CD4-positive, alpha-beta memory T cell (primary cell): ENCODE measurements around the gene GYG1. TPM values are rescaled to one million over a fixed set of nuclear protein-coding genes. Genes with fewer than 3 reads are reported as not detected.

Experiments
- CTCF ChIA-PET: fragments of 350-600 bp; sonication (Branson Sonifier 250); formaldehyde crosslinking; loops from one replicate; lab custom pipeline; 2021; ENCODE audit warnings: inconsistent platforms; ENCODE audit not compliant: partially characterized antibody; lab: Charles Lee
- POLR2A ChIA-PET: fragments of 350-600 bp; sonication (Branson Sonifier 250); formaldehyde crosslinking; loops from one replicate; lab custom pipeline; 2021; ENCODE audit not compliant: partially characterized antibody; lab: Charles Lee
- DNase-seq, 5 donors: peaks; one replicate each; pipeline versions ENCODE4 v3.0.0 to v3.0.0-alpha.2; 2020 to 2022; ENCODE audit warnings: mixed read lengths in 1 of 5
- H3K27ac ChIP-seq: one replicate; pipeline ENCODE4 v1.7.0; 2013; ENCODE audit warnings: low read depth, low read length
- H3K27me3 ChIP-seq: 2 replicates; pipeline ENCODE4 v1.7.0; 2013; ENCODE audit warnings: mild to moderate bottlenecking, low read length, moderate library complexity; ENCODE audit not compliant: insufficient read depth
- H3K36me3 ChIP-seq: 2 replicates; pipeline ENCODE4 v1.7.0; 2013; ENCODE audit warnings: mild to moderate bottlenecking, low read length, moderate library complexity; ENCODE audit not compliant: insufficient read depth
- H3K4me1 ChIP-seq: 2 replicates; pipeline ENCODE4 v1.7.0; 2013; ENCODE audit warnings: mild to moderate bottlenecking, low read length, moderate library complexity; ENCODE audit not compliant: insufficient read depth
- H3K4me3 ChIP-seq, 2 donors: one replicate each; pipeline ENCODE4 v1.7.0; 2013; ENCODE audit warnings: low read length in 2 of 2, mild to moderate bottlenecking in 1 of 2
- H3K9me3 ChIP-seq, 2 donors: one replicate each; pipeline ENCODE4 v1.7.0; 2013; ENCODE audit warnings: low read length in 2 of 2, control low read depth in 1 of 2; ENCODE audit not compliant: control insufficient read depth in 1 of 2
- H3K27ac Mint-ChIP-seq, 7 donors: one replicate each; pipeline ENCODE4 v1.8.0; 2020 to 2021; ENCODE audit warnings: mixed read lengths in 7 of 7, mild to moderate bottlenecking in 6 of 7, inconsistent platforms in 3 of 7, moderate library complexity in 3 of 7
- H3K27me3 Mint-ChIP-seq, 2 donors: one replicate each; pipeline ENCODE4 v1.8.0; 2020 to 2021; ENCODE audit warnings: mixed read lengths in 2 of 2
- H3K36me3 Mint-ChIP-seq, 2 donors: one replicate each; pipeline ENCODE4 v1.8.0; 2020 to 2021; ENCODE audit warnings: mixed read lengths in 2 of 2, inconsistent platforms in 1 of 2, mild to moderate bottlenecking in 1 of 2
- H3K4me1 Mint-ChIP-seq, 4 donors: one replicate each; pipeline ENCODE4 v1.8.0; 2020 to 2021; ENCODE audit warnings: mixed read lengths in 4 of 4, mild to moderate bottlenecking in 1 of 4
- H3K4me3 Mint-ChIP-seq, 8 donors: one replicate each; pipeline ENCODE4 v1.8.0; 2020 to 2021; ENCODE audit warnings: mixed read lengths in 8 of 8, mild to moderate bottlenecking in 7 of 8, moderate library complexity in 6 of 8, inconsistent platforms in 3 of 8
- H3K9me3 Mint-ChIP-seq, 8 donors: one replicate each; pipeline ENCODE4 v1.8.0; 2020 to 2021; ENCODE audit warnings: mixed read lengths in 8 of 8, mild to moderate bottlenecking in 5 of 8, inconsistent platforms in 3 of 8, moderate library complexity in 1 of 8
- intact Hi-C: fragments of 100-400 bp; cut with micrococcal nuclease; formaldehyde crosslinking; loops from one replicate; pipeline ENCODE4 v1.15.1; 2023
- polyA plus RNA-seq, 2 donors: library from polyadenylated mRNA; unstranded; fragments of 300-500 nt; fragmentation: Illumina TruSeq; gene quantifications; one replicate each; pipeline ENCODE4 v1.2.3, GENCODE V29; 2021
- total RNA-seq, 2 experiments: library from RNA; stranded (reverse); gene quantifications; one replicate each; pipeline ENCODE4 v1.2.3, GENCODE V29; 2021

GYG1 gene
- total and polyA plus RNA-seq, 4 experiments from 2014 or later, result 20.9 to 54.9 (median 29.2) TPM

DNA sequence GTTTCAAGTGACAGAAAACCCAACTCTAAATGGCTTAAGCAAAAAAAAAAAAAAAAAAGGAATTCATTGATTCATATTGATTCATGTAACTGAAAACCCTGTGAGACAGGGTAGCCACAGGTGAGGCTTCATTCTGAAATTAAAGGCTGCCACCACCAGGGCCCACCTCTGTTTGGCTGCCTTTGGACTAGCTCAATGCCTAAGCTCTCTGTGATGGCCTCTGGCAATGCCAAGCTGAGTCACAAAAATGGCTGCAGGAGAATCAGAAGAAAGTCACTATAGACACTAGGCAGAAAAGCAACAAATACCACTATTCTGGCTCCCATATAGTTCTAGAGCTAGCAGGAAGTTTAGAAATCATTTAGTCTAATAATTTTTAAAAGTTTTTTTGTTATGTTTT lies 38.2 kb upstream of the GYG1 start:
- H3K4me1 Mint-ChIP-seq, result peaks cover 5 to 8% (median 6%) of the 10 kb centered on the region in 4 donors
- intact Hi-C loops, result loop anchor here (10.0 kb wide), 1 partner anchor 762 kb away; no protein-coding TSS in a partner anchor
- Histone ChIP-seq H3K36me3 (no peaks in the 10 kb centered on the region), H3K27me3 (no peaks in the 10 kb centered on the region), H3K9me3 (no peaks in the 10 kb centered on the region), H3K4me3 (no peak overlapping the region), H3K4me1 (no peaks in the 10 kb centered on the region), H3K27ac (no peak overlapping the region)
- H3K9me3 Mint-ChIP-seq, result no peaks in the 10 kb centered on the region
- no peak for DNase-seq
- no peak overlapping the region for H3K27ac Mint-ChIP-seq
- ChIA-PET POLR2A (no interaction called here), CTCF (interaction anchor here (0.7 to 6.1 kb wide), 8 partner anchors 8 to 321 kb away, joined by 3 to 47 read pairs (median 7); no protein-coding TSS in a partner anchor)
- no peaks in the 10 kb centered on the region for H3K27me3 Mint-ChIP-seq
- H3K36me3 Mint-ChIP-seq, result no peaks in the 10 kb centered on the region
- H3K4me3 Mint-ChIP-seq, result no peak overlapping the region

DNA sequence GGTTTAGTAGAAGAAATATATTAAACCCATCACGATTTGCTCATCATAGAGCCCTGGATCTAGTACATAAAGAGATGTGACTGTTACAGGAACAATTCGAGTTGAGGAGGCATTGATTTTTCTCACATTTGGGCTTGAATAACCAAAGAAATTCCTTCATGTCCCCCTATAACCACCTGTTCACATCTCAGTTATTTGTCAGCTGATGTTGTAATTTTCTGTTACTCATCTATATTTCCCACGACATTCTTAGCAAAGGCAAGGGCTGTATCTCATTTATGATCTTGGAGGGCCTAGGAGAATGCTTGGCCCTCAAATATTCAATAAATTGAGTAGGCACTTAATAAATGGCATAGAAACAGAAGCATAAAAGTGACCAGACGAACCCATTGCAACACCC lies 36.4 kb upstream of the GYG1 start:
- H3K36me3 Mint-ChIP-seq, result no peaks in the 10 kb centered on the region
- H3K27me3 Mint-ChIP-seq, result peaks cover 0 to 2% of the 10 kb centered on the region in 2 donors
- ChIA-PET POLR2A (no interaction called here), CTCF (interaction anchor here (0.8 to 6.1 kb wide), 21 partner anchors 9 to 853 kb away, joined by 3 to 47 read pairs (median 5); partner anchors contain the start of genes COMMD2 and GYG1)
- H3K27ac Mint-ChIP-seq, result no peak overlapping the region
- H3K4me1 ChIP-seq, result no peaks in the 10 kb centered on the region
- no peak overlapping the region for H3K27ac ChIP-seq
- no peaks in the 10 kb centered on the region for H3K27me3 ChIP-seq
- H3K4me3 ChIP-seq, result no peak overlapping the region
- intact Hi-C loops, result loop anchor here (1.0 to 10.0 kb wide), 3 partner anchors 165 to 760 kb away; no protein-coding TSS in a partner anchor
- H3K9me3 ChIP-seq, result no peaks in the 10 kb centered on the region
- H3K4me1 Mint-ChIP-seq, result peaks cover 5 to 8% (median 6%) of the 10 kb centered on the region in 4 donors
- H3K4me3 Mint-ChIP-seq, result no peak overlapping the region
- DNase-seq, result no peak
- no peaks in the 10 kb centered on the region for H3K36me3 ChIP-seq
- H3K9me3 Mint-ChIP-seq, result no peaks in the 10 kb centered on the region

DNA sequence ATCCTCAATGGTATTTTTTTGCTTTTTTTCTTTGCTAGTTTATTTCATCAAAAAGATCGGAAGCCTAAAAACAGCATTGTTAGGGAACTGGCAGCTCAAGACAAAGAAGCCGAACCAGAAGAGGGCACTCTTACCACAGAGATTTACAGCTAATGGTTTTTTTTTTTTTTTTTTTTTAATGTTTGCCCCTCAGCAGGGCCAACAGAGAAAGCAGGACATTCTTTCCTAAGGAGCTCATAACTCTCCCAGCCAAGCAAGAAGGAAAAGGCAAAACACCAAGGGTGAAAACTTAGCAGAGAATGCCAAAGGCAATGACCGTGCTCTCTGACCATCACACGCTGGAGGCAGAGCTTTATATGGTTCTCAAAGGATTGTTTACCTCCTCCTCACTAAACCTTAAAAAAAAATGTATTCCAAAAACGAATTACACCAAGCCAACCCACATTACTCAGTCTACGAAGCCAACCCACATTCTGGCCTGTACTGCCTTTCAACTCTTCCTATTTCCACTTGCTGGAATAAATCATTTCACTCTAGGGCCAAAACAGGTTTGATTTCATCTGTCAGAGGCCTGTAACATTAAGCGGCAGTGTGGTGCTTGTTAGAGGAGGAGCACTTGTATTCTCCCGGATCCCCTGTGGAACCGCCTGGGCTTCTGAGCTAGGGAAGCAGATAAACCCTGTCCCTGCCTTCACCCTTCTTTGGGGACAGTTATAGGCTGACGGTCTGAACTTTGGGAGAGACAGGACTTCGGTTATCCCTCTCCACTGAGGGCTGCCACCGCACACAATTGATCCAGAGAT lies 35.6 kb upstream of the GYG1 start:
- Mint-ChIP-seq H3K4me3 (no peak overlapping the region), H3K36me3 (no peaks in the 10 kb centered on the region), H3K4me1 (peaks cover 5 to 8% (median 6%) of the 10 kb centered on the region in 4 donors), H3K27me3 (peaks cover 0 to 2% of the 10 kb centered on the region in 2 donors), H3K27ac (no peak overlapping the region), H3K9me3 (no peaks in the 10 kb centered on the region)
- intact Hi-C loops, result loop anchor here (1.0 to 10.0 kb wide), 3 partner anchors 165 to 759 kb away; no protein-coding TSS in a partner anchor
- Histone ChIP-seq H3K4me3 (no peak overlapping the region), H3K36me3 (no peaks in the 10 kb centered on the region), H3K9me3 (no peaks in the 10 kb centered on the region), H3K27ac (no peak overlapping the region), H3K4me1 (no peaks in the 10 kb centered on the region), H3K27me3 (no peaks in the 10 kb centered on the region)
- POLR2A ChIA-PET, result interaction anchor here (0.9 kb wide), 1 partner anchor 320 kb away, joined by 3 read pairs; no protein-coding TSS in a partner anchor
- CTCF ChIA-PET, result interaction anchor here (0.6 to 6.1 kb wide), 25 partner anchors 8 to 852 kb away, joined by 3 to 47 read pairs (median 4); partner anchors contain the start of genes COMMD2 and GYG1
- peak in 4 of 5 donors; percentile 18 to 44 (median 38) for DNase-seq

DNA sequence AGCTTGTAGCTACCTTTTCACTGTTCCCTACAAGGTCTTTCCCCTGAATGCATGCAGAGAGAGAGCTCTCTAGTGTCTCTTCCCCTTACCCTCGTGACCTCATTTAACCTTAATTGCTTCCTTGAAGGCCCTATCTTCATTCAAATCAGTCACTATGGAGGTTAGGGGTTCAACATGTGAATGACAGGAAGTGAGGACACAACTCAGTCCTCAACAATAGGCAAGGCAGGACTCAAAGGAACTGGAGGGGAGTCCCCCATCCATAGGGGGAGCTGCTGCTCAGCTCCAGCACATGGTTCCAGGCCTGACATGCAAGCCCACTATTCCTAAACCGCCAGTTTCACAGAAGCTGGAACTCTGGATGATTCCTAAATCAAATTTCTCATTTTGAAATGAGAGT lies 33.8 kb upstream of the GYG1 start:
- intact Hi-C loops, result loop anchor here (10.0 kb wide), 1 partner anchor 757 kb away; no protein-coding TSS in a partner anchor
- peaks cover 5 to 8% (median 6%) of the 10 kb centered on the region in 4 donors for H3K4me1 Mint-ChIP-seq
- no peaks in the 10 kb centered on the region for H3K9me3 Mint-ChIP-seq
- CTCF ChIA-PET, result interaction anchor here (0.9 to 6.1 kb wide), 4 partner anchors 12 to 316 kb away, joined by 3 to 47 read pairs (median 6); no protein-coding TSS in a partner anchor
- H3K27ac Mint-ChIP-seq, result peak overlapping the region in 2 of 7 donors; percentile 6 to 62
- H3K36me3 Mint-ChIP-seq, result no peaks in the 10 kb centered on the region
- Histone ChIP-seq H3K36me3 (no peaks in the 10 kb centered on the region), H3K9me3 (no peaks in the 10 kb centered on the region), H3K27ac (no peak overlapping the region), H3K4me1 (no peaks in the 10 kb centered on the region), H3K27me3 (no peaks in the 10 kb centered on the region), H3K4me3 (no peak overlapping the region)
- H3K4me3 Mint-ChIP-seq, result no peak overlapping the region
- peaks cover 9 to 10% of the 10 kb centered on the region in 2 donors for H3K27me3 Mint-ChIP-seq
- DNase-seq, result no peak
- POLR2A ChIA-PET, result no interaction called here

DNA sequence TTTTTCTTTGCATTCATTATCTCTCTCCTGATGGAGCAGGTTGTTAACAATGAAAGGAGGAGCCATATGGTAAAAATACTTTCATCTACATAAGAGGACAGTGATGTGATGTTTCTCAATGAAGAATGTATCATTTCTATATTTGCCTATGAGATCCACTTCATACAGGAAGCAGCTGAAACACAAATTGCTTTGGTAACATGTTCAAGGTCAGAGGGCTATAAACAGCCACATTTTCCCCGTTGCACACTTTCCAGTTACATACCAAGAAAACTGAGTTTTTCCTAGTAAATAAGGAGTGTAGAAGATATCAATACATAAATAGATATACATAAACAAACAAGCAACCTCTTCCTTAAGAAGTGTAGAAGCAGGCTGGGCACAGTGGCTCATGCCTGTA lies 32.6 kb upstream of the GYG1 start:
- Histone ChIP-seq H3K9me3 (no peaks in the 10 kb centered on the region), H3K4me1 (no peaks in the 10 kb centered on the region), H3K4me3 (no peak overlapping the region), H3K36me3 (no peaks in the 10 kb centered on the region), H3K27ac (no peak overlapping the region), H3K27me3 (no peaks in the 10 kb centered on the region)
- Mint-ChIP-seq H3K4me3 (no peak overlapping the region), H3K27ac (no peak overlapping the region), H3K27me3 (peaks cover 9 to 10% of the 10 kb centered on the region in 2 donors), H3K36me3 (no peaks in the 10 kb centered on the region), H3K4me1 (peaks cover 5 to 8% (median 6%) of the 10 kb centered on the region in 4 donors), H3K9me3 (no peaks in the 10 kb centered on the region)
- intact Hi-C loops, result loop anchor here (10.0 kb wide), 1 partner anchor 756 kb away; no protein-coding TSS in a partner anchor
- DNase-seq, result no peak
- CTCF ChIA-PET, result interaction anchor here (0.9 to 2.7 kb wide), 5 partner anchors 8 to 161 kb away, joined by 3 to 9 read pairs (median 4); no protein-coding TSS in a partner anchor
- POLR2A ChIA-PET, result no interaction called here

DNA sequence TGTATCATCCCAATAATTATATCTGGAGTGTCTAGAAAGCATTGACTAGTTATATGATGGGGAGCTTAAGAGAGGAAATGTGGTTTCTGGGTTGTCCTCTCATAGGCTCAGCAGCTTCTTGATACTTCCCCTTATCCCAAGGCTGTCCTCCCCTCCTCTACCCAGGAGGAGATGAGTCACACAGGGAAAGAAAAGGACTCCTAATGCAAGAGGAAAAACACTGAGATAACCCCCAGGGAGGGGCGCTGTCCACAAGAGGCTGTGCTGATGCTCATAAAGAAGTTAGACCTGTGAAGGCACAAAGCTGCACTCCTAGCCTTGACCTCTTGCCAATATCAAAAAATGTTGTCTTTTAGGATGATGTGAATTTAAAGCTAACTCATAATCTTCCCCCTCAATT lies 28.8 kb upstream of the GYG1 start:
- Mint-ChIP-seq H3K27ac (no peak overlapping the region), H3K4me3 (no peak overlapping the region), H3K9me3 (no peaks in the 10 kb centered on the region), H3K4me1 (peaks cover 1 to 3% (median 2%) of the 10 kb centered on the region in 4 donors), H3K36me3 (no peaks in the 10 kb centered on the region), H3K27me3 (peaks cover 9 to 10% of the 10 kb centered on the region in 2 donors)
- H3K4me1 ChIP-seq, result no peaks in the 10 kb centered on the region
- no peaks in the 10 kb centered on the region for H3K36me3 ChIP-seq
- H3K27me3 ChIP-seq, result no peaks in the 10 kb centered on the region
- no peak overlapping the region for H3K4me3 ChIP-seq
- intact Hi-C loops, result no loop called here
- no peak for DNase-seq
- POLR2A ChIA-PET, result no interaction called here
- H3K27ac ChIP-seq, result no peak overlapping the region
- no peaks in the 10 kb centered on the region for H3K9me3 ChIP-seq
- CTCF ChIA-PET, result interaction anchor here (1.1 kb wide), 1 partner anchor 10 kb away, joined by 4 read pairs; no protein-coding TSS in a partner anchor

DNA sequence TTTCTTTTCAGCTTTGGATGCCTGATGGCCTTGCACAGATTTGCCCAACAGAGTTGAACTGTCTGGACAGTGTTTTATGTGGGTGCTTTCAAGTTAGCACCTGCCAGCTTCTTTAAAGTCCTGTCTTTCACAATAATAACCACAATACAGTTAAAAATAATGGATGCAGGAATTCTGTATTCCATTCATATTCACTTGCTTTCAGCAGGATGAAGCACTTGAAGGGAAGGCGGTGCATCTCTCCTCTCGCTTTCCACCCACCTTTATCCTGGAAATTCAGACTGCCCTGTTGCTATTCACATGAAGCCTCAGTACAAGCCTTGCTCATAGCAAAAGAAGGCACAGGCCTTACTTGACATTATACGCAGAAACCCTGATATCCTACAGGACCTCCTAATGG lies 26.5 kb upstream of the GYG1 start:
- Histone ChIP-seq H3K27ac (no peak overlapping the region), H3K36me3 (no peaks in the 10 kb centered on the region), H3K9me3 (no peaks in the 10 kb centered on the region), H3K27me3 (no peaks in the 10 kb centered on the region), H3K4me1 (no peaks in the 10 kb centered on the region), H3K4me3 (no peak overlapping the region)
- H3K36me3 Mint-ChIP-seq, result no peaks in the 10 kb centered on the region
- H3K4me1 Mint-ChIP-seq, result no peaks in the 10 kb centered on the region
- no peak overlapping the region for H3K4me3 Mint-ChIP-seq
- peaks cover 7 to 10% of the 10 kb centered on the region in 2 donors for H3K27me3 Mint-ChIP-seq
- CTCF ChIA-PET, result interaction anchor here (0.9 to 1.6 kb wide), 3 partner anchors 9 to 17 kb away, joined by 5 to 7 read pairs (median 5); no protein-coding TSS in a partner anchor
- no peak overlapping the region for H3K27ac Mint-ChIP-seq
- no peaks in the 10 kb centered on the region for H3K9me3 Mint-ChIP-seq
- DNase-seq, result no peak
- intact Hi-C loops, result no loop called here
- POLR2A ChIA-PET, result no interaction called here
